Stimulated activated CD4-positive, alpha-beta T cell treated with anti-CD3 and anti-CD28 coated beads, Interleukin-4, amount 100 ng/mL, for 4 hours (primary cell): ENCODE data around the gene PSMB1.
A peak's percentile ranks its signal among the peaks of the same experiment; 100 is the strongest.

Experiments
- DNase-seq, 2 experiments: peaks; one replicate each; pipeline ENCODE4 v3.0.0-alpha.2; 2020

PSMB1 gene

GRCh38 chr6:170552765-170553533, at the start of gene PSMB1:
Gene PSMB1, minus strand, starts transcription at chr6:170553307. Its CDS starts 65 bp downstream, at chr6:170553242.
- DNase-seq = peak; percentile 78 to 81

GRCh38 chr6:170597278-170597677, 44.2 kb upstream of the PSMB1 start:
- no peak for DNase-seq

GRCh38 chr6:170596426-170596825, 43.3 kb upstream of the PSMB1 start:
- DNase-seq = no peak

GRCh38 chr6:170590725-170591124, 37.6 kb upstream of the PSMB1 start:
- DNase-seq = no peak

GRCh38 chr6:170584954-170585498, 31.9 kb upstream of the PSMB1 start:
- no peak for DNase-seq

- DNase-seq = peak; percentile 90 to 93
Observed at GRCh38 chr6:170584181-170584953, 31.3 kb upstream of the PSMB1 start, which contains the start of gene PDCD2. Gene PDCD2, minus strand, starts transcription at chr6:170584637. Its CDS starts 56 bp downstream, at chr6:170584581.

GRCh38 chr6:170583756-170584180, 30.7 kb upstream of the PSMB1 start:
- no peak for DNase-seq

- no peak for DNase-seq
Observed at GRCh38 chr6:170578909-170579308, 25.8 kb upstream of the PSMB1 start.

- DNase-seq = no peak
Observed at GRCh38 chr6:170575250-170575649, 22.1 kb upstream of the PSMB1 start.

GRCh38 chr6:170572704-170573466, 19.8 kb upstream of the PSMB1 start:
- no peak for DNase-seq

GRCh38 chr6:170564936-170565530, 11.9 kb upstream of the PSMB1 start:
- DNase-seq = no peak

GRCh38 chr6:170561555-170561954, 8.4 kb upstream of the PSMB1 start:
- DNase-seq = no peak

GRCh38 chr6:170555305-170555704, 2.2 kb upstream of the PSMB1 start:
- no peak for DNase-seq

GRCh38 chr6:170554796-170555137, 1.7 kb upstream of the PSMB1 start:
- DNase-seq = no peak

GRCh38 chr6:170554013-170554795, 1.1 kb upstream of the PSMB1 start, which contains the start of gene TBP:
Gene TBP, plus strand, starts transcription at chr6:170554369. Its CDS starts 2,661 bp downstream, at chr6:170557030.
- DNase-seq = peak; percentile 91 to 97

GRCh38 chr6:170553534-170554012, 466 bp upstream of the PSMB1 start:
- DNase-seq = no peak

- DNase-seq = no peak
Observed at GRCh38 chr6:170545405-170545804, 7.7 kb downstream of the PSMB1 start.

GRCh38 chr6:170542031-170542719, 10.9 kb downstream of the PSMB1 start:
- DNase-seq = no peak

GRCh38 chr6:170537329-170537728, 15.8 kb downstream of the PSMB1 start:
- no peak for DNase-seq

GRCh38 chr6:170536671-170537070, 16.4 kb downstream of the PSMB1 start:
- no peak for DNase-seq

- DNase-seq = no peak
Observed at GRCh38 chr6:170535004-170535403, 18.1 kb downstream of the PSMB1 start.
